GM19240 (cell line): Measurements from ENCODE around the gene CMPK2.
"Not testable (repeated sequence)": the region's sequence is repeated elsewhere in the genome, so short reads cannot be mapped to it uniquely, and the experiment has no call there.

Experiments used
- DNase-seq: peaks from one replicate; pipeline ENCODE4 v3.0.0; 2011; ENCODE audit warnings: low spot score; ENCODE audit not compliant: insufficient read length

The CMPK2 gene, protein sequence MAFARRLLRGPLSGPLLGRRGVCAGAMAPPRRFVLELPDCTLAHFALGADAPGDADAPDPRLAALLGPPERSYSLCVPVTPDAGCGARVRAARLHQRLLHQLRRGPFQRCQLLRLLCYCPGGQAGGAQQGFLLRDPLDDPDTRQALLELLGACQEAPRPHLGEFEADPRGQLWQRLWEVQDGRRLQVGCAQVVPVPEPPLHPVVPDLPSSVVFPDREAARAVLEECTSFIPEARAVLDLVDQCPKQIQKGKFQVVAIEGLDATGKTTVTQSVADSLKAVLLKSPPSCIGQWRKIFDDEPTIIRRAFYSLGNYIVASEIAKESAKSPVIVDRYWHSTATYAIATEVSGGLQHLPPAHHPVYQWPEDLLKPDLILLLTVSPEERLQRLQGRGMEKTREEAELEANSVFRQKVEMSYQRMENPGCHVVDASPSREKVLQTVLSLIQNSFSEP

DNA sequence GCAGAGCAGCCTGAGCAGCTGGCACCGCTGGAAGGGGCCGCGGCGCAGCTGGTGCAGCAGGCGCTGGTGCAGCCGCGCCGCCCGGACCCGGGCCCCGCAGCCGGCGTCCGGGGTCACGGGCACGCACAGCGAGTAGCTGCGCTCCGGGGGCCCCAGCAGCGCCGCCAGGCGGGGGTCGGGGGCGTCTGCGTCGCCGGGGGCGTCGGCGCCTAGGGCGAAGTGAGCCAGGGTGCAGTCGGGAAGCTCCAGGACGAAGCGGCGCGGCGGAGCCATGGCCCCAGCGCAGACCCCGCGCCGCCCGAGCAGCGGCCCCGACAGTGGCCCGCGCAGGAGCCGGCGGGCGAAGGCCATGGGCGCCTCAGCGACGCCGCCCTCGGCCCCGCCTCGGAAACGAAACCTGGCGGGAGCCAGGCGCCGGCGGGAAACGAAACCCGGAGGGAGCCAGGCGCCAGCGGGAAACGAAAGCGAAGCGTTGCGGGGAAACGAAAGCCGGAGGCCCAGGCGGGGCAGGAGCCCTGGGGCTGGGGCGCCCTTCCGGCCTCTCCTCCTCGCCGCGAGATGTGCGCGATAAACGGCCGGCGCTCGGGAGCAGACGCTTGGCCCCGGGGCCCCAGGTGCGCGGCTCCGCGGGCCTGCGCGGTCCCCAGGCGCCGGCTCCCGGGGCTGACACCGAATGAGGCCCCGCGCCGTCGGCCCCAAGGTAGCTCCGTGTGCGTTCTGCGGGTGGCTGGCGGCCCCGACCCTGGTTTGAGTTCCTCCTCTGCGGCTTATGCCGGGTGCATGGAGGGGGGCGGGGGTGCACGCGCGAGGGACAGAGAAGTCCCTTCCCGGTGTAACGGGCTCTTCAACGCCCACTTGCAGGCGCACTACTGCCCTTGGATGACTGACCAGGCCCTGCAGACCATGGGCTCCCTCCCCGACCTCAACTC is at the start of gene CMPK2:
Gene CMPK2 (minus strand): TSS at position 562 of the 929 bp plus-strand sequence. CDS start 211 bp downstream, at position 351.
- DNase-seq = peak; percentile 57

DNA sequence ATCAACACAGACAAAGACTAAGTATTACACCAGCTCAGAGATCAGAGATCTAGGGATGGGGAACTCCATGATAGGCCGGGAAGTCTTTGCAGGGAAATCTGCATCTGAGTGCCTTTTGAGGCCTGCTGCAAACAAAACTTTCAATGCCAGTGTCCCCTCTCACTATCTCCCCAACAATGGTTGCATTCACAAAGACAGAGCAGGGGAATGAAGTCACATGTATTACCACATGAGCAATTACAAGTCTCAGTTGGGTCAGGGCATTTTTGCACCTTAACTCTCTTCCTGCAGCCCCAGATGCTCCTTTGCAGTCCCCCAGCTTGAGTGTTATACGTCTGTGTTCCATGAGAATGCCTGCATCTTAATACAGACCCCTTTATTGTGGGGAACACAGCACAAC is 49.7 kb upstream of the CMPK2 start:
- DNase-seq = no peak

DNA sequence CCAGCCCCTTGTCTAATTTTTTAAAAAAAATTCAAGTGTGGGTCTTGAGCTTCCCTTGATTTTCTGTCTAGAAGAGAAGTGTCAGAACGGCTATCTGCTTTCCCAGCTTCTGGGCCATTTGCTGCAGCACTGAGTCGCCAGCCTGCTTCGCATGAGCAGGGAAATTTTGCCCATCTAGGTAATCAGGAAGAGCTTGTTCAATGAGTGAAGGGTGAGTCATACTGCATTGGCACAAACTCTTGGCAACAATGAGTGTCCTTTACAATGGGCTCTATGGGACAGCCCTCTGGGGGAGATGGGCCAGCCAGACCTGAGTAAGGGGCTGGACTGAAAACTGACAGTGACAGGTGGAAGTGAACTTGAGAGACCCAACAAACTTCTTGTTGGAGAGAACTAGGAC is 49.1 kb upstream of the CMPK2 start:
- no peak for DNase-seq

DNA sequence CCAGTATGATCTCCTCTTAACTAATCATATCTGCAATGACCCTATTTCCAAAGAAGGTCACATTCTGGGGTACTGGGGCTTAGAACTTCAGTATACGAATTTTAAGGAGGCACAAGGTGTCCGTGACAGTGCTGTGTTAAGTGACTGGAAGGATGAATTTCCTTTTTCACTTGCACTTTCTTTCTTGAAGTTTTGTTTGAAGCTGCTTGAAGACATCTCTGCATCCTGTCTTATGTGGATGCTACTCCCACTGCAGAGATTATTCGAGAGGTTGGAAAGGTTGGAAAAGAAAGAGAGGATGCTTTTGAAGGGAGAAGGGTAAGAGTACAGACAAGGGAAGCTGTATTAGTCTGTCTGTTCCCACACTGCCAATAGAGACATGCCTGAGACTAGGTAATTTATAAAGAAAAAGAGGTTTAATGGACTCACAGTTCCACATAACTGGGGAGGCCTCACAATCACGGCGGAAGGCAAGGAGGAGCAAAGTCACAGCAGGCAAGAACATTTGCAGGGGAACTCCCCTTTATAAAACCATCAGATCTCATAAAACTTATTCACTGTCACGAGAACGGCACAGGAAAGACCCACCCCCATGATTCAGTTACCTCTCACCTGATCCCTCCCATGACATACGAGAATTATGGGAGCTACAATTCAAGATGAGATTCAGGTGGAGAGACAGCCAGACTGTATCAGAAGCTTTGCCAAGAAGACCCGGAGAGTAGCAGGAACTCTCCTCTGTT is 47.9 kb upstream of the CMPK2 start:
- no peak for DNase-seq

DNA sequence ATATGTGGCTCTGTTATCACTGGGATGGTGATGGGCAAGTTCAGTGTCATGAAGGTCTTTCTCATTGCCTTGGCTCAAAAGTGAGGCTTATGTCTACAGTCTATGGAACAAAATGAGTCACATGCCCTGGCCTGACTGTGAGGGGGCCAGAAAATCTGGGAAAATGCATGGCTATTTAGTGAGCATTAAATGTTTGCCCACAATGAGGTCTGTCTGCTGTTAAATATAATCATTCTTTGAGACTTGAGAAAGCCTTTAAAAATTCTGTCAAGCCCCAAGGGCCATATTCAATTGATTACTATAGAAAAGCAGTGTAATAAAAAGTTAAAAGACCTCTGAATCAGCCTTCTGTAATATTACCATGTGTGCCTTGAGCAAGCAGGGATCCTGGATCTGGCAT is 46.0 kb upstream of the CMPK2 start:
- DNase-seq = no peak

DNA sequence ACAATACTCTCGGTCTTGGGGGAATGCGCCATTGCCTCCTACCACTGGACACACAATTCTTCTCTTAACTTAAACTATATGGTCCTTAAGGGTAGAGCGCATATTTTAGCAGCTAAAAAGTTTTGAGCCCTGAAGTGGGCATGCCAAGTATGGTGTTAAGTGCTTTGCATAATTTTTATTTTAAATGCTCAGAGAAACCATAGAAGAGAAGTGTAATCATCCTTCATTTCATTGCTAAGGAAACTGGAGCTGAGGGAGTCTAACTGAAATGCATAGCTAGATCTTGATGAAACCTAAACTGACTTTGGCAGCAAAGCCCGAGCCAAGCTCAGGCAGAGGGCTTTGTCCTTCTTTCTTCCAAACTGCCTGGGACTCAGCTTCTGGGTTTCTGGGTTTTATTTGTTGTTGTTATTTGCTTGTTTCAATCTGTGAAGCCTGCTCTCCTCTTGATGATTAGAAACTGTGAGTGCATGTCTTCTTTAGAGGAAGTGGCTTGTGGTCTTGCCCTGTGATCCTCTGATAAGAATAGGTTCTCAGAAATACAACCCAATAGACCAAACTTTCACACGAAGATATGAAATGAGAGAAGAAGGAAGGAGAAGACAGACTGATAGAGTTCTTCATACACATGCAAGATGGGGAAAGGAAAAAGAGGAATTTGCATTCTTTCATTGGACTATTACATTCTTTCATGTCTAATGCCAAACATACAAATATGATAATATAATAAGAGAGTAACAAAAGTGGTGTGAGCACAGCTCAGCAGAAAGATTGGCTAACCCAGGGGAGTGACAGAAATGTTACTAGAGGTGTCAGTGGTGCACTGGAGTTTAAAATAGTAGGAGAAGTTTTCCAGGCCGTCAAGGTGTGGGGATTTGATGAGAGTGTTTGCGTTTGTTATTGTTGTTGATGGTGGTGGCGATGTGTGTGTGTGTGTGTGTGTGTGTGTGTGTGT is 44.0 kb upstream of the CMPK2 start:
- DNase-seq = no peak

DNA sequence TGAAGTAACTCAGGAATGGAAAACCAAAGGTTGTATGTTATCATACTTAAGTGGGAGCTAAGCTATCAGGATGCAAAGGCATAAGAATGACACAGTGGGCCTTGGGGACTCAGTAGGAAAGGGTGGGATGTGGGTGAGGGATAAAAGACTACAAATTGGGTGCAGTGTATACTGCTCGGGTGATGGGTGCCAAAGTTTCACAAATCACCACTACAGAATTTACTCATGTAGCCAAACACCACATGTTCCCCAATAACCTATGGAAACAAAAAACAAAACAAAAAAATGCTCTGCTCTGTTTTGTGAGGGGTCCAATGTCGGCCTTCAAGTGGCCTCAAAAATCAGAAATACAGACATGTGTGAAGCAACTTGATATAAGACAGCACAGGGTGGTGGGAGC is 42.6 kb upstream of the CMPK2 start:
- DNase-seq = no peak

DNA sequence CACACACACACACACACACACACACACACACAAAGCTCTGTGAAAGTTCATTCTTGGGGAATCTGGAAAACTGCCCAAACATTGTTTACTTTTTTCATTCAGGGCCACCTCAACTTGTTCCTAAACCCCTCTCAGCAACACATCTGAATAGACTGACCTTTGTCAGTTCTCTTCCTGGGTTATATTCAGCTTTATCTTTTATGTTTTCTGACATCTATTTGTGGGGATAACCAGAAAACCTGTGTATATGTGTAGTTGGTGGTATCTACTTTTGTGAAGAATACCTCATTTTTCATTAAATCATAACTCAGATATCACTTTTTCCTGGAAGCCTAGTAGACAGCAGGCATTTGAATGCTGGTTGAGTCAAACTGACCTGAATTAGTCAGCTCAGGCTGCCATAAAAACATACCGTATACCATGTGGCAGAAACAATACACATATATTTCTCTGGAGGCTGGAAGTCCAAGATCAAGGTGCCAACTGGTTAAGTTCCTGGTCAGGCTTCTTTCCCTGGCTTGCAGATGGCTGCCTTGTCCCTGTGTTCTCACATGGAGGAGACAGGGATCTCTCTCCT is 40.5 kb upstream of the CMPK2 start:
- DNase-seq = no peak

DNA sequence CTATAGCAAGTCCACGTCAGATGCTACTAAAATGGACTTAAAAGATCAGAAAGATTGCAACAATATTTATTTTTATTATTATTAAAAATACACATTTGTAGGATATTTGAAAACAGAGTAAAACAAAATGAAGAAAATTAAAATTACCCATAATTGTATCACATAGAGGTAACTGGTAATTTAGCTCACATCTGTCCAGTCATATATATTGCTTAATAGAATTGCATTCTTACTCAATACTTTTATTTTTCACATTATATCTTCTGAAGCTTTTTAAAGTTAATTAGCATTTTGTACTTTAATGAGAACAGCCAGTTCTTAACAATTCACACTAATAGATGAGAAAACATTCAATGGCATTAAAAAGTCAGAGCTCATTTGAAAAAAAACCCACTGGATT is 40.0 kb upstream of the CMPK2 start:
- DNase-seq = no peak

DNA sequence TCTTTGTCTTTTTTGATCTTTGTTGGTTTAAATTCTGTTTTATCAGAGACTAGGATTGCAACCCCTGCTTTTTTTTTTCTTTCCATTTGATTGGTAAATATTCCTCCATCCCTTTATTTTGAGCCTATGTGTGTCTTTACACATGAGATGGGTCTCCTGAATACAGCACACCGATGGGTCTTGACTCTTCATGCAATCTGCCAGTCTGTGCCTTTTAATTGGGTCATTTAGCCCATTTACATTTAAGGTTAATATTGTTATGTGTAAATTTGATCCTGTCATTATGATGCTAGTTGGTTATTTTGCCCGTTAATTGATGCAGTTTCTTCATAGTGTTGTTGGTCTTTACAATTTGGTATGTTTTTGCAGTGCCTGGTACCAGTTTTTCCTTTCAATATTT is 36.9 kb upstream of the CMPK2 start:
- not testable (repeated sequence) for DNase-seq

DNA sequence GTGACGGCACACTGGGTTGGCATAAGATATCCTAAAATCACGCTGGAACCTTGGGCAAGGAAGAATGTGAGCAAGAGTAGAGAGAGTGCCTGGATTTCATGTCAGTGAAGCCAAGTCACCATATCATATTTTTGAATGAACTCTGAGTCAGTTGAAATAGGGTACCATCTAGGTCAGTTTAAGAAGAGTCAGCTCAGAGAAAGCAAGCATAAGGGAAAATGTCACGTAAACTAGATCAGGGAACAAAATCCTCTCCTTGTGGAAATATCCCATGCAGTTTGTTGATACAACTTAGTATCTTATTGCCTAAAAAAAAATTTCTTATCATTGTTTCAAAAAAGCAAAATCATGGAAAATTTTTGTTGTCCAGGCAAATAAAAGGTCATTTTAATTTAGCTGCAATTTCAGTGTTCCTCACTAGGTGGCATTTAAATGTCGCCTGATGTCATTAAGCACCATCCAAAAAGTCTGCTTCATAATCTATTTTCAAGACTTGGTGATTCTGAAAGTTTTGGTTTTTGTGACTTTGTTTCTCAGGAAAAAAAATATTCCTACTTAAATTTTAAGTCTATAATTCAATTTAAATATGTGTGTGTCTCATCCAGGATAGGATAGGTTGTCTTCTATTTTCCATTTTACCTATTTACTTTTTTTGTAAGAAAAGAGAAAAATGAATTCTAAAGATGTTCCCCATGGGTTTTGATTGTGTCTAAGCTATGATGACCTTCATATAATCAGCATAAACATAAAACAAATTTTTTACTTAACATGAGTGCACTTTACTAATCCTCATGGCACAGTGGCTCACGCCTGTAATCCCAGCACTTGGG is 31.4 kb upstream of the CMPK2 start:
- DNase-seq = no peak

DNA sequence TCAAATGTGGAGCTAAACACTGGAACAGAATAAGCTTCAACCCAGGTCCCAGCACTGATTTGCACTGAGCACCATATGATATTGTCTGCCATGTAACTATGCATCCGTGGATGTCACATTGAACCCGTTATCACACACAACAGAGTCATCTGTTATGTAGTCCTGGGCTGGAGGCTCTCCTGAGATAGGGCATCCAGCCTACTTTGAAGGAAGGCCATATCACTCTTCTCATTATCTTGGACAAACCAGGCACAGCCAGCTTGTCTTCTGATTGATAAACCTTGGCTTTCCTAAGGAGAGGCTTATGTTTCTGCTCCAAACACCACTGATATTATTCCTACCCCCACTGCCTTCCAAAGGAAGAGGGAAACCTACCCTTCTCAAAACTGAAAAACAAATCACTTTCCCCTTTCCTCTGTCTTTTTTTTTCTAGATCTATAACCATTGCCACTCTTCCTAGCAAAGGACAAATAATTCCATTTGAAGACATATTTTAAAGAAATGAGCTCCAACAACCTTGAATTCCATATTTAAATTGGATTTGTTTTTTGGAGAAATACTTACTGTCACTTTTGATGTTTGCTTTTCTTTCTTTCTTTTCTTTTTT is 28.3 kb upstream of the CMPK2 start:
- DNase-seq = no peak

DNA sequence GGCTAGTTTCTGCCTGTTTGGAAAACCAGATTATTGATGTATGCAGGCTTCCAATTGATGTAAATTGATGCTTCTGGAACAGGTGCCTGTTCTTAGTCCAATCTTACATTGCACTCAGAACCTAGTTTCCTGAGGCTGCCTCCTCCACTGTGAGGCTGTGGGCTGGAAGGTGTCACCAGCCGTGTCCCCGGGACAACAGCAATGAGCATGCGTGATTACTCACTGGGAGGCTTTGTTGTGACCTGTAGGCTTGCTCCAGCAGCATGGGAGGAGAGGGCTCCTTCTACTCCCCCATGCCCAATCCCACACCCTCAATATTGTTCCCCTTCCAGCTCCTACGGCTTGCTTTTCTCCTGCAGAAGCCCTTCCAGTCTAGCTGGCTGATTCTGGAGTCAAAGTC is 23.0 kb upstream of the CMPK2 start:
- no peak for DNase-seq

DNA sequence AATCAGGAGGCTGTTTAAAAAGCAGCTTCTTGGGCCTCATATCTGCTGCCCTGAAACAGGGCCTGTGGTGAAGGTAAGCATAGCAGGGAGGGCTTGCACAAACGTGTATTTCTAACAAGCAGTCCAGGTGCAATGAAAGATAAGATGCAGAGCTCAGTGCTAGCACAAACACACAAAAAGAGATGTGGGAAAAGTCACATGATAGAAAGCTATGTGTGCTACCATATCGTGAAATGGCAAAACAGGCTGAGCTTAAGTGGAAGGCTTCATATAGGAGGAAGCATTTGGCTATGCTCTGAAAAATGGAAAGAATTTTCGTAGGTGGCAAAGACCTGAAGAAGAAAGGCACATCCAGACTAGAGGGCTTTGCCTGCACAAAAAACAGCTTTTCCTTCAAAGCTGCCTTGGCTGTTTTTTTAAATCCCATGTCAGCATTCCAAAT is 22.1 kb upstream of the CMPK2 start:
- no peak for DNase-seq

DNA sequence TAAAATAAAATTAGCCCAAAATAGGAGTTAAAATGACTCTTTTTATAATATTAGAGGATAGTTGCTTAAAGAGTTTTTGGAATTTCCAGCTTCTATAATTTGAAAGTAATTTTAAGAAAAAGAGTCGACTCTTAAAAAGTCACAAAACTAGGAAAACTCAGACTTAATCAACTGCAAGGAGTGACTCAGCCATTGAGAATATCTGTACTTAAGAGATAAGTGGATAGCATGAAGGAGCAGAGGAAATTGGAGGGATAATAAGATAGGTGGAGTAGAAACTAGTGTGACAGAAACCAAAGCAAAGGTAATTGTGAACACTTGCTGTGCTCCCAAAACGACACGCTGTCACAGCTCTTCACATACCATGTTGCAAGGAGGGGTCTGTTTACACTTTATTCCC is 20.3 kb upstream of the CMPK2 start:
- DNase-seq = no peak

DNA sequence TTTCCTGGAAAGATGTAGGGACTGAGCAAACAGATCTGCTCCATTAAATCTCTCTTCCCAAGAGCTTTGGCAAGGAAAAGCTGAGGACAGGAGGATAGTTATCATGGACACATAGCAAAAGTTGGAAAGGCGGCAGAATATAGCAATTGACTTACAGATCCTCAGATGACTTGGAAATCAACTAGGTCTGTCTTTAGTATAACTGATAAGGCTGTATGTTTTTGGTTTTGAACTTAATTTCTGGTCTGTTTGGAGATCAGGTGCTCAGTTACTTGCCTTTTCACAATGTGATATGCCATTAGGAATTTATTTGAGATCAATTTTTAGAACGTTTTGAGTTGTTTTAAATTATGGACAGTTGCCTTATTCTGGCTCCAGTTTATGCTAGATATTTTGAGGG is 19.8 kb upstream of the CMPK2 start:
- no peak for DNase-seq

DNA sequence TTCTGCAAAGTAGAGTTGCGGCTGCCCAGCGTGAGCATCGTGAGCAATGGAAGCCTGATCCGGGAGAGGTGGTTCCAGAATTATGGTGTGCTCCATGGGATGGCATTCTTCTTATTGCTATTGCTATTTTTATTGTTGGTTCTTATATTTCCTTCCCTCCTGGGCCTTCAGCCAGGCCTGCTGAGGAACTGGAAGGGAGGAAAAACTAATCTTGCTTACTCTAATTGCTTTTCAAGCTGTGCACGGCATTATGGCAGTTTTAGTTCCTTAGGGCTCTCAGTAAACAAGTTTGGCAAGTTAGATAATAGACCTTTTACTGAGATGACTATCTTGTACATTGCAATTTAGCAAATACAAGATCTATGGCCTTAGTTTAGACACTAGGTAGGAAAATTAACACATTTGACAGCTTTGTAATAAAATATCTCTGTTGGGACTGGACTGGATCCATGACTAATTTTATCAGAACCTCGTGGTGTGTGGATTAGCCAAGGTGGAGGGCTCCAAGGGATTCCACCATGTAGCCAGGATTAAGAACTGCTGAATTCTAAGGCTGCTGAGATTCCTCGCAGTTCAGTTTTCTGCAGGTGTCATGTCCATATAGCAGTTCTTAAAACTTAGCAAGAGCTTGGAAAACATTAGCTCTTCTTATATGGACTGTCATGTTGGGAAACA is 17.9 kb upstream of the CMPK2 start:
- DNase-seq = no peak

DNA sequence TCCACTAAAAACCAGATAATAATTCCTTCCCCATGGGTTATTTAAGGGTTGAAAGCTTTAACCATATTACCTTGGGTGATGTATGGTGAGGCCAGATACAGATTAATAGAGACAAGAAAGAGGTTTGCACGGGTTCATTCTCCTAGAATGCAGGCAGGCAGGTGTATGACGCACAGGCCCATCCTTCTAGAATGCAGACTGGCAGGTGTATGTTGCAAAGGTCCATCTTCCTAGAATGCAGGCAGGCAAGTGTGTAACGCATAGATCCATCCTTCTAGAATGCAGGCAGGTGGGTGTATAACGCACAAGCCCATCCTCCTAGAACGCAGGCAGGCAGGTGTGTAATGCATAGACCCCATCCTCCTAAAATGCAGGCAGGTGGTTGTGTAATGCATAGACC is 15.8 kb upstream of the CMPK2 start:
- DNase-seq = no peak
